HG03025 (cell line): ENCODE measurements around the gene TRMT1.

Experiments used
- ATAC-seq: cut with Tn5 transposase; IDR thresholded peaks from one replicate; pipeline ENCODE4 v1.9.1; 2021; ENCODE audit warnings: mild to moderate bottlenecking, moderate library complexity; ENCODE audit not compliant: unreplicated experiment, low FRiP score

TRMT1 gene

GRCh38 chr19:13103581-13104359 lies 12.8 kb downstream of the TRMT1 start:
- no peak for ATAC-seq

- ATAC-seq, result no peak
These were observed 13.6 kb downstream of the TRMT1 start, which contains the start of gene LYL1 for GRCh38 chr19:13102666-13103580. Gene LYL1, minus strand, starts transcription at chr19:13102858. Its CDS starts 1,687 bp downstream, at chr19:13101171.

DNA sequence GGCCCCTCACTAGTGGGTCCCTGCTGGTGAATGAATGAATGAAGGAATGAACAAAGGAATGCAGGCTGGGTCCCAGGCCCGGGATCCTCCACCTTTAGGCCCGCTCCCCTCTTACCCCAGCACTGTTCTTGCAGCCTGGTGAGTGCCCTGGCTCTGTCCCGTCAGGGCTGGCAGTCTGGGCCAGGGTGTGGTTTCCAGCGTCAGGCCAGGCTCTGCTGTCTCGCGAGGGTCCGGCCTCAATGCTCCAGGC lies 14.2 kb downstream of the TRMT1 start:
- ATAC-seq, result no peak

DNA sequence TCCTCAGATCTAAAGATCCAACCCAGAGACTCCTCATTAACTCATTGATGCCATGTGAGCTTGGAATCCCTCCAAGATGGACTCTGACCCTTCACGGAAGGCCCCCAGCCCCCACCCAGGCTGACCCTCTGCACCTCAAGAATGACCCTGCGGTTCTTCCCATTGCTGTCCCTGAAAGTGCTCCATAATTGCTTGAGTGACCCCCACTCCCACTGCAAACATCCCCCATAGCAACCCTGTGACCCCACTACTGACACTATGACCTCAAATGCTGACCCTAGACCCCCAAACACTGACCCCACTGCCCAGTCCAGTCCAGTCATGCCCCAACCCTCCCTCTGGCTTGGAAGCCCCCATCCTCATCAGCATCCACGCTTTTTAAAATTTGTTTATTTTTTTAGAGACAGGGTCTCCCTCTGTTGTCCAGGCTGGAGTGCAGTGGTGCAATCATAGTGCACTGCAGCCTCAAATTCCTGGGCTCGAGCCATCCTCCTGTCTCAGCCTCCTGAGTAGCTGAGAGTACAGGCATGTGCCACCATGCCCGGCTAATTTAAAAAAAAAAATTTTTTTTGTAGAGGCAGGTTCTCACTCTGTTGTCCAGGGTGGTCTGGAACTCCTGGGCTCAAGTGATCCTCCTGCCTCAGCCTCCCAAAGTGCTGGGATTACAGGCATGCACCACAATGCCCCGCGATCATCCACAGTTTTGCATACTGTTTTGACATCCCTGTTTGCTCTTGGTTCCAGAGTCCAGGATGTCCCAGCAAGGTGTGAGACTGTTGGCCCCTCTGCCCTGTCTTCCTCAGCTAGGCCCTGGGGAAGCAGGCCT lies 14.7 kb downstream of the TRMT1 start:
- no peak for ATAC-seq

DNA sequence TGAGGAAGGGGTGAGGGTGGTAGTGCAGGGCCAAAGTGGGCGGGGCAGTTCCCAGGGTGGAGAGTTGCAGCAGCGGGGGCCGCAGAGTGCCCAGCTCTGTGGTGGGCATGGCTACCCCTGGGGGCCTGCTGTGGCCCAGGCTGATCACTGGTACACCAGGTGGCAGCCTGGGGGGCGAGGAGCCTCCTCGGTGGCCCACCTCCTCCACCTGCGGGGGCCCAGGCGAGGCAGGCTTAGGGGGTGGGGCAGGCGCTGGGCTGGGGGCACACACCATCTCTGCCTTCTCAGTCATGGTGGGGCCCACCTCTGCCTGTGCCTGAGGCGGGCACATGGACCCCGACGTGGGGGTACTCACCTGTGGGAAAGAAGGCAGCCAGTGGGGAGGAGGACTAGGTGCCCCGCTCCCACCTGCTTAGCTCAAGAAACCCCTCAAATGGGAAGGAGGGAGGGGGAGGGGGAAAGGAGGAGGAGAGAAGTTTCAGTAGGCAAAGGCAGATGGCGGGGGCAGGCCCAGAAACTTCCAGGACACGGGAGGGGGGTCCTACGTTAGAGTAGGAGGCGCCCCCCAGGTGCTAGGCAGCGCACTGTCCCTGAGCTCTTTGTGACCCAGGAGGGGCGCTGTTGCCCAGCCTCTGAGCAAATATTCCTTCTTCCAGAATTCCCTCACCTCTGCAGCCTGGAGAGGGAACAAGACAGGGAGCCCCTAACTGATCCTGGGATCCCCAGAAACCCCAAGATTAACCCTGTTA lies 15.5 kb downstream of the TRMT1 start:
- ATAC-seq, result no peak

GRCh38 chr19:13100031-13100588 lies 16.4 kb downstream of the TRMT1 start:
- ATAC-seq, result no peak

GRCh38 chr19:13099073-13099999 lies 17.2 kb downstream of the TRMT1 start:
- no peak for ATAC-seq

GRCh38 chr19:13098277-13099072 lies 18.1 kb downstream of the TRMT1 start:
- ATAC-seq, result no peak

GRCh38 chr19:13097463-13098258 lies 18.9 kb downstream of the TRMT1 start:
- no peak for ATAC-seq

DNA sequence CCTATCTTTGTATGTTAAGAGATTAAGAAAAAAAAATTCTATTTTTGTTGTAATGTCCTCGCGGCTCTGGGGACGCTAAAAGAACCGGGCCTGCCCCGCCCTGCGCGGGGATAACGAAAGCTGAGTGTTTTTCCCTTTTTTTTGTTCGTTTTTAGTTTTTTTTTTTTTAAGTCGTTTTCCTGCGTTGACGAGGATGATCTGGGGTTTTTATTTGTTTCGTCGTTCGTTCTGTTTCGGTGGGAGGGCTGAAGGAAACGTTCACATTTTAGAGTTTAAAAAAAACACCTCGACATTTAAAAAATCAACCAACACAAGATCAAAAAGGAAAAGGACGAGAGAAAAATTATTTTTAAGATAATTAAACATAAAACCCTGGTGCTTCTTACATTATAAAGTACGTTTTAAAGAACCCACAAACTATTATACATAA lies 19.5 kb downstream of the TRMT1 start:
- no peak for ATAC-seq

DNA sequence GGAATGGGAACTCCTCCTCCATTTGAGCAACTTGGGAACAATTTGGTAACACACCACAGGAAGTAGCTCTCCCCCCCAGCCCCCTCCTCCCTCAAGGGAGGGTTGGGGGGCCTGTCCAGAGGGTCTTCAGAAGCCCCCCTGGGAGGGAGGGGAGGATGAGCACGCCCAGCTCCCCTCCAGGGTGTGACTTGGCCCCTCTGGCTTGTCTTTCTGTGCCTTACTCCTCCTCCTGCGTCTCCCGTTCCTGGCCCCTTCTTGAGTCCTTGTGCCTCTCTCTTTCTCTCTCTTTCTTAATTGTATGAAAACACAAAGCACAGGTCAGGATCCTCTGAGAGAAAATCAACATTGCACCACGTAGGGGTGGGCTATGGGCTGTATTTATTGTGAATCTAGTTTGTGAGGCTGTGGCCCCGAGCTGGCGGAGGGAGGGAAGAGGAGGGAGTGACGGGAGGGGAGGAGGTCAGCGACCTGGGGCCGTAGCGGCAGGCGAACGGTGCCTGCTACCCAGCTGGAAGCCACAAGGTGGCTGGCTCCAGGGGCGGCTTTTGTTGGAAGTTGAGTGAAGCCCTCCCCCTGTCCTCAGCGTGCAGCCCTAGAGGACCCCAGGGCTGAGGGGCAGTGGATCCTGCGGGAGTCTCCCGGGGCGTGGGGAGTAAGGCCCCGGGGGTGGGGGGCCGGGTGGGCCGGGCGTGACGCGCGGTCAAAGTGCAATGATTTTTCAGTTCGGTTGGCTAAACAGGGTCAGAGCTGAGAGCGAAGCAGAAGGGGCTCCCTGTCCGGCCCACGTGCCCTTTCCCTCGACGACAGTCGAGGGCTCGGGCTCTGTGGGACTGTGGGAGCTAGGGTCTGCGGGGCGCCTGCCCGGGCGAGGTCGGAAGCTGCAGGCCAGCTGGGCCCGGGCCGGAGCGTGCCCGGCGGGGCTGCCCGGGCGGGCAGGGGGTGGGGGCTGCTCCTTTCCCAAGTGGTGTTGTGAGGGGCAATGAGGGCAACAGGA lies 20.3 kb downstream of the TRMT1 start:
- ATAC-seq, result no peak

DNA sequence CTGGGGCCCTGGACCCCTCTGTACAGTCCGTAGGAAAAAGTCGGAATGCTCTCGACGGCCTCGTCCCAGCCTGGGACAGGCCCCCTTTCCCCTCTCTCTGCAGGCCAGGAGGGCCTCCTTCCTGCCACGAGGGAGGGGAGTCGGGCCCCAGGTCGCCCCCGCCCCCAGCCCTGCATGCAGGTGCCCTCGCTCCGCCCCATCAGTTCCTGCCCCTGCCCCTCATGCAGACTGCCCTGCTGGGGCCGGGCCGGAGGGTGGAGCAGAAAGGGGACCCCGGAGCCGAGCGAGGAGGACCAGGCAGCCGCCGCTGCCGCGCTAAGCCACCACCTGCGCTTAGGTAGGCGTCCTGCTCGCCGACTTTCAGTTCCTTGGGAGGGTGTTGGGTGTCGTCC lies 21.2 kb downstream of the TRMT1 start:
- ATAC-seq, result no peak

GRCh38 chr19:13094771-13095392 lies 21.7 kb downstream of the TRMT1 start:
- no peak for ATAC-seq

DNA sequence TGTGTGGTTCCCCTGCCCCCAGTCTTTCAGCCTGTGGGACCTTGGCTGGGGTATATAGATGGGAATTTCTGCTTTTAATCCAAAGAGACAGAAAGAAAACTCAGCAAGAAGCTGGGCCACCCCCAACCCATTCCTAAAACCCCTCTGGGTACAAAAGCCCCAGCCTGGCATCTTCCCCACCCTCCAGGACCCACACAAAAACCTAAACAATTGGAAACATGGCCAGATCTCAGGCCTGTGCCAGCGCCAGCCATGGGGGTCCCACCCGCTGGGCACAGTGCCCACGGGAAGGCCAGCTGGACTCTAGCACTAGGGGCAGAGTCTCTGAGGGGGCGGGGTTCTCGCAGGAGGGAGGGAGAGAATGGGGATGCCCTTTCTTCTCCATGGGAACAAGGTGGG lies 22.4 kb downstream of the TRMT1 start:
- no peak for ATAC-seq

- no peak for ATAC-seq
These were observed 23.0 kb downstream of the TRMT1 start for GRCh38 chr19:13093407-13094105.
